HUES6 (cell line): ENCODE results near the gene CACNA1I.

ENCODE experiments used
- H3K27ac ChIP-seq: 2 replicates; pipeline ENCODE4 v1.7.0; 2013; ENCODE audit warnings: low read depth, mild to moderate bottlenecking, low read length, inconsistent platforms
- H3K27me3 ChIP-seq: 2 replicates; pipeline ENCODE4 v1.6.1; 2013; ENCODE audit warnings: low read length; ENCODE audit not compliant: control insufficient read depth, insufficient read depth
- H3K36me3 ChIP-seq: 2 replicates; pipeline ENCODE4 v1.6.1; 2013; ENCODE audit warnings: low read length; ENCODE audit not compliant: control insufficient read depth, insufficient read depth
- H3K4me1 ChIP-seq: 2 replicates; pipeline ENCODE4 v1.6.1; 2013; ENCODE audit warnings: low read length; ENCODE audit not compliant: control insufficient read depth, insufficient read depth
- H3K4me3 ChIP-seq: 2 replicates; pipeline ENCODE4 v1.5.1; 2013; ENCODE audit warnings: low read depth, low read length
- H3K9ac ChIP-seq: one replicate; pipeline ENCODE4 v1.6.1; 2013; ENCODE audit warnings: mild to moderate bottlenecking, low read length
- H3K9me3 ChIP-seq: 2 replicates; pipeline ENCODE4 v1.6.1; 2013; ENCODE audit warnings: low read depth, low read length; ENCODE audit not compliant: control insufficient read depth, insufficient read depth

The CACNA1I gene

GRCh38 chr22:39571538-39571937, 985 bp downstream of the CACNA1I start:
- Histone ChIP-seq H3K36me3 (no peaks in the 10 kb centered on the region), H3K27ac (no peak overlapping the region), H3K4me3 (no peak overlapping the region), H3K9ac (no peak overlapping the region), H3K27me3 (no peaks in the 10 kb centered on the region; the same call in 1 of the 2 replicates), H3K9me3 (no peaks in the 10 kb centered on the region), H3K4me1 (no peaks in the 10 kb centered on the region; the same call in 1 of the 2 replicates)

DNA sequence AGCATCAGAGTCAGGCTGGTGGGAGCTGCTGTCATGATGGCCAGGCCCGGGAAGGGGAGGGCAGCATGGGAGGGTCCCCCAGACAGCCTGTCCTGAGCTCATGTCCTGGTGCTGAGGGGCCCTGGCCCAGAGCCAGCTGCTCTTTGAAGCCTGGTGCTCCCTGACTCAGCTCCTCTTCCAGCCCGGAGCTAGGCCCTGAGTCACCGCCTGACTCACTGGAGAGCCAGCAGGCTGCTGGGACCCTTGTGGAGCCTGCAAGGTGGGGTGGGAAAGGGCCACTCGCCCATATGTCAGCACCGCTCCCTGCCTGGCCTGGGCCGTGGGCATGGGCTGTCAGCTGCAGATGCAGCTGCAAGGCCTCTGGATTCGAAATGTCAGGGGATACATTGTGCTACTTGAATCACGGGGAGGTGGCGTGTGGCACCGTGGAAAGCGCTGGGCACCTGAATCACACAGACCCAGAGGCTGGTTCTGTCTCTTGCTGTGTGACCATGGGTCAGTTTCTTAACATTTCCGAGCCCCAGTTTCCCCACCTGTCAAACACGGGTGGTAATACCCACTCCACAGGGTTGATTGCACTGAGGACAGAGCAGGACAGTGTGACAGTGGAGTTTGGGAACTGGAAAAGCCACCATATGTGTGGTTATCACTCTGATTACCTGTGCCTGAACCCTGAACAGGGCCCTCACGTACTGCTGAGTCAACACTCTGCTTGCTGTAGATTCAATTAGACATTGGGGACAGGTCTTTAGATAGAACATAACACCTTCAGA, 4.4 kb downstream of the CACNA1I start:
- Histone ChIP-seq H3K4me1 (peaks cover 3% of the 10 kb centered on the region), H3K27me3 (no peaks in the 10 kb centered on the region; the same call in 1 of the 2 replicates), H3K36me3 (no peaks in the 10 kb centered on the region), H3K27ac (no peak overlapping the region), H3K9ac (no peak overlapping the region), H3K4me3 (no peak overlapping the region), H3K9me3 (no peaks in the 10 kb centered on the region)

- H3K9me3 ChIP-seq: no peaks in the 10 kb centered on the region
- H3K4me1 ChIP-seq: peaks cover 8% of the 10 kb centered on the region
- H3K4me3 ChIP-seq: no peak overlapping the region
- no peaks in the 10 kb centered on the region; the same call in 1 of the 2 replicates for H3K27me3 ChIP-seq
- H3K36me3 ChIP-seq: no peaks in the 10 kb centered on the region
- H3K9ac ChIP-seq: no peak overlapping the region
- H3K27ac ChIP-seq: no peak overlapping the region
These were observed 4.9 kb downstream of the CACNA1I start for GRCh38 chr22:39575552-39575825.

DNA sequence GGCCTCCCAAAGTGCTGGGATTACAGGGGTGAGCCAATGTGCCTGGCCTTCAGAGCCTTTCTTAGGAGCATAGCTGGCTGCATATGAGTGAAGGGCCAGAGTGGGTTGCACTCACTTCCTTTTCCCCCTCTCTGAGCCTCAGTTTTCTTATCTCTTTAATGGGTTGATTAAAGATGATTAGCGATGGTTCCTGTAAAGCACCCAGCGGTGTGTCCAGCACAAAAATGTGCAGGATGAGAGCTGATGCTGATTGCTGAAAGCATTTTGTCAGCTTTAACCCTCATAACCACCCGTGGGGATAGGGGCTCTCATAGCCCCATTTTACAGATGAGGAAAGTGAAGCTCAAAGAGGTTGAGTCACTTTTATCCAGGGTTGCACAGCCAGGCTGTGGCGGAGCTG, 5.5 kb downstream of the CACNA1I start:
- Histone ChIP-seq H3K4me3 (no peak overlapping the region), H3K27me3 (no peaks in the 10 kb centered on the region; the same call in 1 of the 2 replicates), H3K9me3 (no peaks in the 10 kb centered on the region), H3K9ac (no peak overlapping the region), H3K27ac (no peak overlapping the region), H3K4me1 (peaks cover 8% of the 10 kb centered on the region), H3K36me3 (no peaks in the 10 kb centered on the region)

GRCh38 chr22:39577366-39577765, 6.8 kb downstream of the CACNA1I start:
- no peaks in the 10 kb centered on the region for H3K9me3 ChIP-seq
- H3K27ac ChIP-seq: no peak overlapping the region
- H3K4me1 ChIP-seq: peaks cover 8% of the 10 kb centered on the region
- H3K36me3 ChIP-seq: no peaks in the 10 kb centered on the region
- H3K4me3 ChIP-seq: no peak overlapping the region
- H3K9ac ChIP-seq: no peak overlapping the region
- H3K27me3 ChIP-seq: peaks cover 4% of the 10 kb centered on the region; the same call in 1 of the 2 replicates

- H3K4me1 ChIP-seq: peaks cover 8% of the 10 kb centered on the region
- H3K27ac ChIP-seq: no peak overlapping the region
- H3K9me3 ChIP-seq: no peaks in the 10 kb centered on the region
- H3K9ac ChIP-seq: no peak overlapping the region
- H3K36me3 ChIP-seq: no peaks in the 10 kb centered on the region
- H3K27me3 ChIP-seq: peaks cover 4% of the 10 kb centered on the region; the same call in 1 of the 2 replicates
- H3K4me3 ChIP-seq: no peak overlapping the region
These were observed 7.3 kb downstream of the CACNA1I start for GRCh38 chr22:39577900-39578299.

GRCh38 chr22:39580006-39580441, 9.5 kb downstream of the CACNA1I start:
- peaks cover 4% of the 10 kb centered on the region; the same call in 1 of the 2 replicates for H3K27me3 ChIP-seq
- peaks cover 8% of the 10 kb centered on the region for H3K4me1 ChIP-seq
- no peaks in the 10 kb centered on the region for H3K36me3 ChIP-seq
- no peak overlapping the region for H3K9ac ChIP-seq
- no peak overlapping the region for H3K4me3 ChIP-seq
- no peaks in the 10 kb centered on the region for H3K9me3 ChIP-seq
- no peak overlapping the region for H3K27ac ChIP-seq

GRCh38 chr22:39580795-39581194, 10.2 kb downstream of the CACNA1I start:
- no peak overlapping the region for H3K4me3 ChIP-seq
- no peaks in the 10 kb centered on the region for H3K36me3 ChIP-seq
- H3K27me3 ChIP-seq: peaks cover 4% of the 10 kb centered on the region; the same call in 1 of the 2 replicates
- peaks cover 8% of the 10 kb centered on the region for H3K4me1 ChIP-seq
- H3K9me3 ChIP-seq: no peaks in the 10 kb centered on the region
- H3K27ac ChIP-seq: no peak overlapping the region
- H3K9ac ChIP-seq: no peak overlapping the region

- H3K27ac ChIP-seq: no peak overlapping the region
- peaks cover 4% of the 10 kb centered on the region; the same call in 1 of the 2 replicates for H3K27me3 ChIP-seq
- peaks cover 8% of the 10 kb centered on the region for H3K4me1 ChIP-seq
- no peak overlapping the region for H3K4me3 ChIP-seq
- H3K36me3 ChIP-seq: no peaks in the 10 kb centered on the region
- no peak overlapping the region for H3K9ac ChIP-seq
- H3K9me3 ChIP-seq: no peaks in the 10 kb centered on the region
These were observed 10.8 kb downstream of the CACNA1I start for GRCh38 chr22:39581303-39581702.

DNA sequence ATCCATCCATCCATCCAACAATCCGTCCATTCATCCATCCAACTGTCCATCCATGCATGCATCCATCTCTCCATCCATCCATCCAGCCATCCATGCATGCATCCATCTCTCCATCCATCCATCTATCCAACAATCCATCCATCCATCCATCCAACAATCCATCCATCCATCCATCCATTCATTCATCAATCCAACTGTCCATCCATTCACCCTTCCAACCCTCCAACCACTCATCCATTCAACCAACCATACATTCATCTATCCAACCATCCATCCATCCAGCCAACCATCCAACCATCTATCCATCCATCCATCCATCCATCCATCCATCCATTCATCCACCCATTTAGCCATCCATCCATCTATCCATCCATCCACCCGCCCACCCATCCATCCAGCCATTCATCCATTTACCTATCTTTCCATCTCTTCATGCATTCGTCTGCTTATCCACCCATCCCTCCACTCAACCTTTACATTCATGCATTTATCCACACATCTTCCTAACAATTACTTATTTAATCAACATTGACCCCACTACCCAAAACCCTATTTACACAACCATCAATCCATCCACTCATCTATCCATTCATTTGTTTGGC, 12.6 kb downstream of the CACNA1I start:
- H3K27me3 ChIP-seq: peaks cover 4% of the 10 kb centered on the region; the same call in 1 of the 2 replicates
- no peak overlapping the region for H3K9ac ChIP-seq
- no peak overlapping the region for H3K27ac ChIP-seq
- H3K9me3 ChIP-seq: no peaks in the 10 kb centered on the region
- H3K36me3 ChIP-seq: no peaks in the 10 kb centered on the region
- no peak overlapping the region for H3K4me3 ChIP-seq
- H3K4me1 ChIP-seq: peaks cover 8% of the 10 kb centered on the region

- H3K9ac ChIP-seq: no peak overlapping the region
- no peak overlapping the region for H3K4me3 ChIP-seq
- H3K4me1 ChIP-seq: peaks cover 12% of the 10 kb centered on the region; the same call in 1 of the 2 replicates
- no peaks in the 10 kb centered on the region for H3K9me3 ChIP-seq
- H3K27ac ChIP-seq: no peak overlapping the region
- H3K36me3 ChIP-seq: no peaks in the 10 kb centered on the region
- no peaks in the 10 kb centered on the region for H3K27me3 ChIP-seq
These were observed 19.3 kb downstream of the CACNA1I start for GRCh38 chr22:39589875-39590274.
